B cell (primary cell): ENCODE data around the gene LRCH2. TPM values are rescaled to one million over a fixed set of nuclear protein-coding genes. Genes with fewer than 3 reads are reported as not detected.
"Not testable (repeated sequence)": the region's sequence is repeated elsewhere in the genome, so short reads cannot be mapped to it uniquely, and the experiment has no call there.

Source experiments
- ATAC-seq: fragments of 200-7000 bp; cut with Tn5 transposase; one replicate; pipeline ENCODE4 v1.10.0; 2021; ENCODE audit warnings: low read depth, mild to moderate bottlenecking, moderate number of reproducible peaks, moderate library complexity
- CTCF ChIA-PET: fragments of 350-600 bp; sonication (Branson Sonifier 250); formaldehyde crosslinking; loops from one replicate; lab custom pipeline; 2021; ENCODE audit warnings: antibody characterized with exemption, inconsistent platforms; lab: Charles Lee
- POLR2A ChIA-PET: fragments of 350-600 bp; sonication (Branson Sonifier 250); formaldehyde crosslinking; loops from one replicate; lab custom pipeline; 2021; ENCODE audit warnings: antibody characterized with exemption; lab: Charles Lee
- DNase-seq: peaks from one replicate; pipeline ENCODE4 v3.0.0; 2013
- H2AFZ ChIP-seq: 2 replicates; pipeline ENCODE4 v1.6.1; 2012; ENCODE audit warnings: mild to moderate bottlenecking, low read depth, low read length; ENCODE audit not compliant: insufficient read depth, poor library complexity, severe bottlenecking
- H3K27ac ChIP-seq, 2 donors: 1 replicate in 1 of 2; 2 replicates in 1 of 2; pipeline ENCODE4 v1.5.1; 2012 to 2013; ENCODE audit warnings: low read length in 2 of 2, mild to moderate bottlenecking in 2 of 2, moderate library complexity in 1 of 2
- H3K27me3 ChIP-seq, 4 experiments: fragments of 200-600 bp in 1 of 4; sonication (generic) in 1 of 4; replicated peaks in 1 of 4; 1 replicate in 2 of 4; 2 replicates in 2 of 4; pipeline versions ENCODE4 v1.6.1 to v1.7.0; 2013 to 2016; ENCODE audit warnings: low read length in 3 of 4, mild to moderate bottlenecking in 2 of 4, mixed read lengths in 1 of 4, moderate library complexity in 1 of 4; ENCODE audit not compliant: insufficient read depth in 4 of 4, control insufficient read depth in 3 of 4; ENCODE audit errors: control extremely low read depth in 1 of 4
- H3K36me3 ChIP-seq, 2 experiments: replicated peaks in 1 of 2; 1 replicate in 1 of 2; 2 replicates in 1 of 2; pipeline versions ENCODE4 v1.6.1 to v1.7.1; 2013; ENCODE audit warnings: low read length in 1 of 2; ENCODE audit not compliant: insufficient read depth in 2 of 2, control insufficient read depth in 1 of 2; ENCODE audit errors: control extremely low read depth in 1 of 2, extremely low read depth in 1 of 2
- H3K4me1 ChIP-seq, 2 donors: fragments of 200-600 bp in 1 of 2; sonication (generic) in 1 of 2; 1 replicate in 1 of 2; 2 replicates in 1 of 2; pipeline versions ENCODE4 v1.5.1 to v1.6.1; 2013 to 2017; ENCODE audit warnings: low read length in 2 of 2; ENCODE audit not compliant: control insufficient read depth in 2 of 2, insufficient read depth in 2 of 2
- H3K4me2 ChIP-seq: replicated peaks from 2 replicates; pipeline ENCODE3; 2012; ENCODE audit warnings: mild to moderate bottlenecking, low read depth, low read length; ENCODE audit not compliant: poor library complexity, severe bottlenecking
- H3K4me3 ChIP-seq, 5 experiments: fragments of 200-600 bp in 1 of 5; sonication (generic) in 1 of 5; 1 replicate in 3 of 5; 2 replicates in 2 of 5; pipeline versions ENCODE4 v1.5.1 to v1.7.0; 2011 to 2016; ENCODE audit warnings: low read length in 4 of 5, mild to moderate bottlenecking in 4 of 5, low read depth in 2 of 5, control low read depth in 1 of 5, moderate library complexity in 1 of 5; ENCODE audit not compliant: insufficient read depth in 1 of 5; ENCODE audit errors: control extremely low read depth in 1 of 5, extremely low read depth in 1 of 5
- H3K79me2 ChIP-seq: fragments of 200-600 bp; sonication (generic); one replicate; pipeline ENCODE4 v1.6.0; 2016; ENCODE audit warnings: low read length; ENCODE audit not compliant: control insufficient read depth, insufficient read depth
- H3K9ac ChIP-seq: fragments of 200-600 bp; sonication (generic); 2 replicates; pipeline ENCODE4 v1.6.1; 2017; ENCODE audit warnings: mild to moderate bottlenecking, low read length, moderate library complexity
- H3K9me3 ChIP-seq, 3 donors: one replicate each; pipeline versions ENCODE4 v1.6.1 to v1.7.1; 2013; ENCODE audit warnings: low read length in 2 of 3; ENCODE audit not compliant: control insufficient read depth in 2 of 3, insufficient read depth in 1 of 3; ENCODE audit errors: control extremely low read depth in 1 of 3
- H4K20me1 ChIP-seq: 2 replicates; pipeline ENCODE4 v1.6.0; 2012; ENCODE audit warnings: mild to moderate bottlenecking, low read length; ENCODE audit not compliant: insufficient read depth, control insufficient read depth, poor library complexity, severe bottlenecking
- H3K27ac Mint-ChIP-seq: one replicate; pipeline ENCODE4 v1.8.0; 2021; ENCODE audit warnings: mixed read lengths
- H3K27me3 Mint-ChIP-seq: one replicate; pipeline ENCODE4 v1.8.0; 2021; ENCODE audit warnings: mixed read lengths
- H3K4me1 Mint-ChIP-seq: one replicate; pipeline ENCODE4 v1.8.0; 2021; ENCODE audit warnings: mixed read lengths
- H3K4me3 Mint-ChIP-seq: one replicate; pipeline ENCODE4 v1.8.0; 2021; ENCODE audit warnings: mixed read lengths
- H3K9me3 Mint-ChIP-seq: one replicate; pipeline ENCODE4 v1.8.0; 2022; ENCODE audit warnings: mixed read lengths; ENCODE audit not compliant: insufficient read depth
- CTCF ChIP-seq: fragments of 200-600 bp; IDR thresholded peaks from one replicate; pipeline ENCODE4 v1.8.0; 2022; ENCODE audit warnings: antibody characterized with exemption, mild to moderate bottlenecking
- EZH2 ChIP-seq: IDR thresholded peaks from 2 replicates; pipeline ENCODE4 v1.6.1; 2012; ENCODE audit warnings: borderline replicate concordance, low read depth, mild to moderate bottlenecking, moderate library complexity, low read length; ENCODE audit not compliant: insufficient read depth, poor library complexity, severe bottlenecking
- WGBS: methylation state at CpG from one replicate; pipeline ENCODE4 v1.1.5; 2013; ENCODE audit warnings: missing lambda C conversion rate; ENCODE audit not compliant: insufficient coverage; 5-methylcytosine and 5-hydroxymethylcytosine counted together
- intact Hi-C: fragments of 100-400 bp; cut with micrococcal nuclease; formaldehyde crosslinking; loops from one replicate; pipeline ENCODE4 v1.10.0; 2022
- polyA plus RNA-seq: library from polyadenylated mRNA; depleted of rRNA; stranded (reverse); fragments of >200 nt; gene quantifications from 2 replicates; pipeline ENCODE4 v1.2.3, GENCODE V29; 2012
- total RNA-seq, 2 donors: library from RNA; stranded (reverse); fragments of 120-200 nt in 1 of 2; gene quantifications; 1 replicate in 1 of 2; 2 replicates in 1 of 2; pipeline versions ENCODE4 v1.2.3 to v1.2.4, GENCODE V29; 2013 to 2022

LRCH2 gene
- total and polyA plus RNA-seq, 2 donors (not counting 1 experiment from before 2014, with no cell fraction given) = not detected

GRCh38 chrX:115214605-115215004 is 19.3 kb downstream of the LRCH2 start:
- no peaks in the 10 kb centered on the region for H3K4me1 ChIP-seq
- H3K4me1 Mint-ChIP-seq = no peaks in the 10 kb centered on the region
- H3K4me3 Mint-ChIP-seq = no peak overlapping the region
- ATAC-seq (no peak), DNase-seq (no peak)
- ChIA-PET POLR2A (no interaction called here), CTCF (no interaction called here)
- no peak overlapping the region for H3K9ac ChIP-seq
- peaks cover 0 to 3% (median 0%) of the 10 kb centered on the region in 3 donors for H3K9me3 ChIP-seq
- WGBS = 40% methylated on average over 1 of the region's 3 CpGs
- no peaks in the 10 kb centered on the region for H3K79me2 ChIP-seq
- H3K4me2 ChIP-seq = no peak overlapping the region
- no peaks in the 10 kb centered on the region for H3K9me3 Mint-ChIP-seq
- no peak overlapping the region for H3K4me3 ChIP-seq
- H3K27me3 Mint-ChIP-seq = no peaks in the 10 kb centered on the region
- no peaks in the 10 kb centered on the region for H3K36me3 ChIP-seq
- no peak overlapping the region for H3K27ac Mint-ChIP-seq
- TF ChIP-seq CTCF (no peak), EZH2 (no peak)
- intact Hi-C loops = no loop called here
- H4K20me1 ChIP-seq = no peaks in the 10 kb centered on the region
- no peaks in the 10 kb centered on the region for H3K27me3 ChIP-seq
- H2AFZ ChIP-seq = no peak overlapping the region
- no peak overlapping the region for H3K27ac ChIP-seq

GRCh38 chrX:115214151-115214550 is 19.7 kb downstream of the LRCH2 start:
- H3K27ac Mint-ChIP-seq = no peak overlapping the region
- no peaks in the 10 kb centered on the region for H3K9me3 Mint-ChIP-seq
- Histone ChIP-seq H3K9me3 (peaks cover 0 to 3% (median 0%) of the 10 kb centered on the region in 3 donors), H3K4me1 (no peaks in the 10 kb centered on the region), H3K9ac (no peak overlapping the region), H3K79me2 (no peaks in the 10 kb centered on the region), H3K27me3 (no peaks in the 10 kb centered on the region), H3K4me2 (no peak overlapping the region), H3K27ac (no peak overlapping the region), H3K4me3 (no peak overlapping the region), H4K20me1 (no peaks in the 10 kb centered on the region), H3K36me3 (no peaks in the 10 kb centered on the region), H2AFZ (no peak overlapping the region)
- ChIA-PET POLR2A (no interaction called here), CTCF (no interaction called here)
- TF ChIP-seq EZH2 (no peak), CTCF (no peak)
- DNase-seq = no peak
- no peaks in the 10 kb centered on the region for H3K4me1 Mint-ChIP-seq
- intact Hi-C loops = no loop called here
- no peaks in the 10 kb centered on the region for H3K27me3 Mint-ChIP-seq
- ATAC-seq = no peak
- no CpG with 5 or more reads among the region's 1 CpG for WGBS
- H3K4me3 Mint-ChIP-seq = no peak overlapping the region

- intact Hi-C loops, ATAC-seq, H3K27me3 Mint-ChIP-seq, H2AFZ ChIP-seq, H3K27ac ChIP-seq, H3K36me3 ChIP-seq, H3K79me2 ChIP-seq, POLR2A ChIA-PET, H3K9ac ChIP-seq, H3K9me3 ChIP-seq, H3K4me1 ChIP-seq, H3K4me2 ChIP-seq, H3K4me3 ChIP-seq, H3K4me1 Mint-ChIP-seq, DNase-seq, H3K27ac Mint-ChIP-seq, CTCF ChIA-PET, H4K20me1 ChIP-seq, H3K27me3 ChIP-seq, H3K9me3 Mint-ChIP-seq, H3K4me3 Mint-ChIP-seq: not testable (repeated sequence)
These were observed 24.3 kb downstream of the LRCH2 start for GRCh38 chrX:115209547-115209946.
